Epithelial cell of esophagus (primary cell): ENCODE measurements around the gene MAP6.

Experiments used
- DNase-seq: peaks from one replicate; pipeline ENCODE4 v3.0.0; 2010; ENCODE audit warnings: low read depth
- H3K4me3 ChIP-seq: 2 replicates; pipeline ENCODE4 v1.5.1; 2011; ENCODE audit warnings: mild to moderate bottlenecking, low read length, control low read depth
- CTCF ChIP-seq: IDR thresholded peaks from 2 replicates; pipeline ENCODE4 v1.5.1; 2011; ENCODE audit warnings: low read depth, mild to moderate bottlenecking, low read length, control low read depth, inconsistent platforms; ENCODE audit not compliant: insufficient read depth; ENCODE audit errors: missing control alignments

Gene MAP6

GRCh38 chr11:75547617-75548058 lies 121.2 kb downstream of the MAP6 start:
- DNase-seq, result peak; percentile 58

DNA sequence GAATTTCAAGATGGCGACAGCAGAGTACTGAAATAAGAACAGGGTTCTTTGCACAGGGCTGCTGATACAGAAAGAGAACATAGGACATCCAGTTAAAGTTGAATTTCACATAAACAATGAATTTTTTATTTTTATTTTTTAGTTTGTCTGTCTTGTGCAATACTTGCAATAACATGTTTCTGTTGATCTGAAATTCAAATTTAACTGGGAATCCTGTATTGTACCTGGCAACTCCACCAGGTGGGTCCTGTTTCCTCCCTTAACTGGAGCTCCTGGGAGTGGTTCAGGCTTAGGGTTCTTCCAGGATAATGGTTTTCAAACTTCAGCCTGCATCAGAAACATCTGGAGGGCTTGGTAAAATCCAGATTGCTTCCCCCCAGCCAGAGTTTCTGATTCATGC lies 121.7 kb downstream of the MAP6 start:
- no peak for DNase-seq
- no peak for TF ChIP-seq CTCF

More at GRCh38 chr11:75547617-75548058, 121.2 kb downstream of the MAP6 start:
- H3K4me3 ChIP-seq, result no peak overlapping the region
- TF ChIP-seq CTCF, result peak; percentile 77

GRCh38 chr11:75543806-75544205 lies 125.0 kb downstream of the MAP6 start:
- no peak overlapping the region for H3K4me3 ChIP-seq
- no peak for TF ChIP-seq CTCF
- no peak for DNase-seq

More for the DNA sequence above, 121.7 kb downstream of the MAP6 start:
- no peak overlapping the region for H3K4me3 ChIP-seq

DNA sequence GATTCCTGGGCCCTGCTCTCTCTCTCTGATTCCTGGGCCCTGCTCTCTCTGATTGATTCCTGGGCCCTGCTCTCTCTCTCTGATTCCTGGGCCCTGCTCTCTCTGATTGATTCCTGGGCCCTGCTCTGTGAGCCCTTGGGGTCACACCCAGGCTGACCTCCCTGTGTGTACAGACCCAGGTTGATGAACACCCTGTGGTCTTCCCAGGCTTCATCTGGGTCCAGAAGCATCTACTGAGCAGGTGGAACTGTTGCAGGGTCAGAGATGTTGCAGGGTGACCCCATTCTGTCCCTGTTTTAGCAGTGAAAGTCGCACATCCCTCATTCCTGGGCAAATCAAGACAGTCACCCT lies 126.8 kb downstream of the MAP6 start:
- no peak for TF ChIP-seq CTCF
- no peak for DNase-seq
- no peak overlapping the region for H3K4me3 ChIP-seq

GRCh38 chr11:75541193-75542087 lies 127.4 kb downstream of the MAP6 start:
- no peak for DNase-seq

GRCh38 chr11:75539459-75540334 lies 129.1 kb downstream of the MAP6 start:
- DNase-seq, result no peak
- no peak overlapping the region for H3K4me3 ChIP-seq
- TF ChIP-seq CTCF, result no peak

More at GRCh38 chr11:75541193-75542087, 127.4 kb downstream of the MAP6 start:
- no peak overlapping the region for H3K4me3 ChIP-seq
- no peak for TF ChIP-seq CTCF
